ENCODE results near the gene PWWP2A. TPM values are rescaled to one million over a fixed set of nuclear protein-coding genes. Genes with fewer than 3 reads are reported as not detected.

PWWP2A gene
- total and polyA plus RNA-seq, 2 donors (not counting 1 experiment from before 2014, with no cell fraction given) = 19.6 to 48.8 TPM

- H3K27ac ChIP-seq (ENCODE audit: low read length in 2 of 2) = no peak overlapping the region
- no peak for DNase-seq
- no CpG with 5 or more reads among the region's 1 CpG for WGBS (ENCODE audit: insufficient coverage)
- no peak overlapping the region for H3K4me3 Mint-ChIP-seq
- no peak overlapping the region for H3K27ac Mint-ChIP-seq
- H3K36me3 ChIP-seq (replicated peaks in 1 of 2; ENCODE audit: control extremely low read depth in 1 of 2, control insufficient read depth in 1 of 2, extremely low read depth in 1 of 2, insufficient read depth in 2 of 2, low read length in 1 of 2) = peaks cover 5 to 18% of the 10 kb centered on the region in 2 experiments
- H3K27me3 Mint-ChIP-seq = no peaks in the 10 kb centered on the region
- H3K9ac ChIP-seq (ENCODE audit: low read length) = no peak overlapping the region
- H3K27me3 ChIP-seq (replicated peaks in 1 of 4; ENCODE audit: control extremely low read depth in 1 of 4, control insufficient read depth in 3 of 4, insufficient read depth in 4 of 4, low read length in 3 of 4) = no peaks in the 10 kb centered on the region
- H4K20me1 ChIP-seq (ENCODE audit: control insufficient read depth, insufficient read depth, low read length, poor library complexity, severe bottlenecking) = peaks cover 4% of the 10 kb centered on the region
- TF ChIP-seq CTCF (IDR thresholded peaks at IDR 0.05) = no peak
- TF ChIP-seq EZH2 (IDR thresholded peaks at IDR 0.05; ENCODE audit: borderline replicate concordance, insufficient read depth, low read depth, low read length, poor library complexity, severe bottlenecking) = no peak
- no peaks in the 10 kb centered on the region for H3K9me3 ChIP-seq (ENCODE audit: control extremely low read depth in 1 of 3, control insufficient read depth in 2 of 3, insufficient read depth in 1 of 3, low read length in 2 of 3)
- H3K79me2 ChIP-seq (ENCODE audit: control insufficient read depth, insufficient read depth, low read length) = no peaks in the 10 kb centered on the region
- no peak overlapping the region for H3K4me2 ChIP-seq (replicated peaks; ENCODE audit: low read depth, low read length, poor library complexity, severe bottlenecking)
- peaks cover 15% of the 10 kb centered on the region for H3K4me1 Mint-ChIP-seq
- CTCF ChIA-PET = no interaction called here
- H3K4me3 ChIP-seq (ENCODE audit: control extremely low read depth in 1 of 5, extremely low read depth in 1 of 5, insufficient read depth in 1 of 5, low read depth in 2 of 5, low read length in 4 of 5) = no peak overlapping the region
- H3K9me3 Mint-ChIP-seq (ENCODE audit: insufficient read depth) = no peaks in the 10 kb centered on the region
- H3K4me1 ChIP-seq (ENCODE audit: control insufficient read depth in 2 of 2, insufficient read depth in 2 of 2, low read length in 2 of 2) = peaks cover 0 to 7% of the 10 kb centered on the region in 2 donors
- POLR2A ChIA-PET = no interaction called here
- ATAC-seq (ENCODE audit: low read depth) = no peak
- H2AFZ ChIP-seq (ENCODE audit: insufficient read depth, low read depth, low read length, poor library complexity, severe bottlenecking) = no peak overlapping the region
- intact Hi-C loops (cut with micrococcal nuclease) = no loop called here
Observed at GRCh38 chr5:160088805-160089204, 30.4 kb downstream of the PWWP2A start.

GRCh38 chr5:160087199-160087598 is 32.1 kb downstream of the PWWP2A start:
- Histone ChIP-seq H3K27ac (ENCODE audit: low read length in 2 of 2) (no peak overlapping the region), H2AFZ (ENCODE audit: insufficient read depth, low read depth, low read length, poor library complexity, severe bottlenecking) (no peak overlapping the region), H4K20me1 (ENCODE audit: control insufficient read depth, insufficient read depth, low read length, poor library complexity, severe bottlenecking) (no peaks in the 10 kb centered on the region), H3K36me3 (replicated peaks in 1 of 2; ENCODE audit: control extremely low read depth in 1 of 2, control insufficient read depth in 1 of 2, extremely low read depth in 1 of 2, insufficient read depth in 2 of 2, low read length in 1 of 2) (peaks cover 0 to 2% of the 10 kb centered on the region in 2 experiments), H3K4me2 (replicated peaks; ENCODE audit: low read depth, low read length, poor library complexity, severe bottlenecking) (no peak overlapping the region), H3K79me2 (ENCODE audit: control insufficient read depth, insufficient read depth, low read length) (no peaks in the 10 kb centered on the region), H3K4me1 (ENCODE audit: control insufficient read depth in 2 of 2, insufficient read depth in 2 of 2, low read length in 2 of 2) (no peaks in the 10 kb centered on the region), H3K9me3 (ENCODE audit: control extremely low read depth in 1 of 3, control insufficient read depth in 2 of 3, insufficient read depth in 1 of 3, low read length in 2 of 3) (no peaks in the 10 kb centered on the region), H3K27me3 (replicated peaks in 1 of 4; ENCODE audit: control extremely low read depth in 1 of 4, control insufficient read depth in 3 of 4, insufficient read depth in 4 of 4, low read length in 3 of 4) (no peaks in the 10 kb centered on the region), H3K9ac (ENCODE audit: low read length) (no peak overlapping the region), H3K4me3 (ENCODE audit: control extremely low read depth in 1 of 5, extremely low read depth in 1 of 5, insufficient read depth in 1 of 5, low read depth in 2 of 5, low read length in 4 of 5) (no peak overlapping the region)
- TF ChIP-seq EZH2 (IDR thresholded peaks at IDR 0.05; ENCODE audit: borderline replicate concordance, insufficient read depth, low read depth, low read length, poor library complexity, severe bottlenecking) (no peak), CTCF (IDR thresholded peaks at IDR 0.05) (no peak)
- Mint-ChIP-seq H3K9me3 (ENCODE audit: insufficient read depth) (no peaks in the 10 kb centered on the region), H3K4me3 (no peak overlapping the region), H3K4me1 (peaks cover 7% of the 10 kb centered on the region), H3K27me3 (no peaks in the 10 kb centered on the region), H3K27ac (no peak overlapping the region)
- no peak for ATAC-seq (ENCODE audit: low read depth)
- POLR2A ChIA-PET = no interaction called here
- intact Hi-C loops (cut with micrococcal nuclease) = no loop called here
- WGBS (ENCODE audit: insufficient coverage) = no CpG with 5 or more reads among the region's 1 CpG
- CTCF ChIA-PET = interaction anchor here (0.6 kb wide), 1 partner anchor 131 kb away, joined by 4 read pairs; no protein-coding TSS in a partner anchor
- no peak for DNase-seq

Data from B cell (primary cell).